ENCODE results near the gene CLRN2.
"Not testable (repeated sequence)": the region's sequence is repeated elsewhere in the genome, so short reads cannot be mapped to it uniquely, and the experiment has no call there.

Gene CLRN2

GRCh38 chr4:17504081-17504480 is 10.9 kb upstream of the CLRN2 start:
- DNase-seq (ENCODE audit: low read depth): no peak

- no peak for DNase-seq (ENCODE audit: low read depth)
Observed at GRCh38 chr4:17510582-17510981, 4.4 kb upstream of the CLRN2 start.

- DNase-seq (ENCODE audit: low read depth): peak; percentile 29
Observed at GRCh38 chr4:17511051-17511450, 3.9 kb upstream of the CLRN2 start.

- peak; percentile 69 for DNase-seq (ENCODE audit: low read depth)
Observed at GRCh38 chr4:17511509-17511949, 3.4 kb upstream of the CLRN2 start.

- peak; percentile 82 for DNase-seq (ENCODE audit: low read depth)
Observed at GRCh38 chr4:17511950-17512795, 2.8 kb upstream of the CLRN2 start, which contains the start of gene QDPR. TSS of gene QDPR (minus strand) at chr4:17512090. CDS start at chr4:17512054, 36 bp downstream.

GRCh38 chr4:17512973-17513665 is 1.8 kb upstream of the CLRN2 start:
- DNase-seq (ENCODE audit: low read depth): no peak

GRCh38 chr4:17515445-17516407 is 761 bp downstream of the CLRN2 start:
- no peak for DNase-seq (ENCODE audit: low read depth)

- DNase-seq (ENCODE audit: low read depth): no peak
Observed at GRCh38 chr4:17516980-17517379, 2.0 kb downstream of the CLRN2 start.

- no peak for DNase-seq (ENCODE audit: low read depth)
Observed at GRCh38 chr4:17517664-17518063, 2.7 kb downstream of the CLRN2 start.

- DNase-seq (ENCODE audit: low read depth): no peak
Observed at GRCh38 chr4:17521595-17521994, 6.6 kb downstream of the CLRN2 start.

- no peak for DNase-seq (ENCODE audit: low read depth)
Observed at GRCh38 chr4:17523662-17524061, 8.7 kb downstream of the CLRN2 start.

GRCh38 chr4:17526695-17527477 is 11.9 kb downstream of the CLRN2 start:
- DNase-seq (ENCODE audit: low read depth): no peak

GRCh38 chr4:17528551-17529165 is 13.7 kb downstream of the CLRN2 start:
- DNase-seq (ENCODE audit: low read depth): no peak

GRCh38 chr4:17531538-17532285 is 16.7 kb downstream of the CLRN2 start:
- no peak for DNase-seq (ENCODE audit: low read depth)

- no peak for DNase-seq (ENCODE audit: low read depth)
Observed at GRCh38 chr4:17534705-17535104, 19.7 kb downstream of the CLRN2 start.

GRCh38 chr4:17535242-17535641 is 20.3 kb downstream of the CLRN2 start:
- no peak for DNase-seq (ENCODE audit: low read depth)

- DNase-seq (ENCODE audit: low read depth): no peak
Observed at GRCh38 chr4:17535906-17536305, 20.9 kb downstream of the CLRN2 start.

- DNase-seq (ENCODE audit: low read depth): not testable (repeated sequence)
Observed at GRCh38 chr4:17537060-17537459, 22.1 kb downstream of the CLRN2 start.

GRCh38 chr4:17544205-17544604 is 29.2 kb downstream of the CLRN2 start:
- peak; percentile 45 for DNase-seq (ENCODE audit: low read depth)

- no peak for DNase-seq (ENCODE audit: low read depth)
Observed at GRCh38 chr4:17544831-17545234, 29.9 kb downstream of the CLRN2 start.
